Stimulated activated CD4-positive, alpha-beta T cell treated with anti-CD3 and anti-CD28 coated beads, Interleukin-2, amount 100 ng/mL, for 4 hours (primary cell): Measurements from ENCODE around the gene NATD1.

ENCODE experiments used
- DNase-seq: peaks from one replicate; pipeline ENCODE4 v3.0.0-alpha.2; 2020; ENCODE audit warnings: low read depth

Gene NATD1

DNA sequence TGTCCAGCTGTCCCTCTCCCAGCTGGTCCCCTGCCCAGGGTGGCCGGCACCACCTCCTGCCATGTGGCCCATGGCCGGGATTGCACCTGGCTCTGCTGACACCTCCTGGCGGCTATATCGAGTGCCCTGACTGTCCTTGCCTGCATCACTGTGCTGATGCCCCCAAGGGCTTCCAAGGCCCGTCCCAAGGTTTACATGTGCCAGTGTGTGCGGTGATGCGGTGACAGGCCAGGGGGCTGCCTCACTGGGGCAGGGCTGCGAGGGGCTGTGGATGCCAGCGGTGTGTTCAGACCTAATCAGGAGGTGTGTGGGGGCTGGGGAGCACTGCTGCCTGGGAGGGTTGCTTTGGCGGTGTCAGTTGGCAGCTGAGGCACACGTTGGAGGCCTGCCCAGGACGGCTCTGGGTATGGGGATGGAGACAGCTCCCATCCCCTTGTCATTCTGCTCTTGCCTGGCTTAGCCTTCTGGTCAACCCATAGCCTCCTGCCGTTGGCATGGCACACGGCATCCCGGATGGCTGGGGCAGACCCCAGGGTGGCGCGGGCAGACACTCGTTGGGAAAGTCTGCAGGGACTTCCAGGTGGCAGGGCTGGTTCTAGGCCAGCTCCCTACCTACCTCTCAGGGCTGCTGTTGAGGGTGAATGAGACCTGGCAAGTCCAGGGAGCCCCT lies 36.8 kb upstream of the NATD1 start:
- DNase-seq = no peak

DNA sequence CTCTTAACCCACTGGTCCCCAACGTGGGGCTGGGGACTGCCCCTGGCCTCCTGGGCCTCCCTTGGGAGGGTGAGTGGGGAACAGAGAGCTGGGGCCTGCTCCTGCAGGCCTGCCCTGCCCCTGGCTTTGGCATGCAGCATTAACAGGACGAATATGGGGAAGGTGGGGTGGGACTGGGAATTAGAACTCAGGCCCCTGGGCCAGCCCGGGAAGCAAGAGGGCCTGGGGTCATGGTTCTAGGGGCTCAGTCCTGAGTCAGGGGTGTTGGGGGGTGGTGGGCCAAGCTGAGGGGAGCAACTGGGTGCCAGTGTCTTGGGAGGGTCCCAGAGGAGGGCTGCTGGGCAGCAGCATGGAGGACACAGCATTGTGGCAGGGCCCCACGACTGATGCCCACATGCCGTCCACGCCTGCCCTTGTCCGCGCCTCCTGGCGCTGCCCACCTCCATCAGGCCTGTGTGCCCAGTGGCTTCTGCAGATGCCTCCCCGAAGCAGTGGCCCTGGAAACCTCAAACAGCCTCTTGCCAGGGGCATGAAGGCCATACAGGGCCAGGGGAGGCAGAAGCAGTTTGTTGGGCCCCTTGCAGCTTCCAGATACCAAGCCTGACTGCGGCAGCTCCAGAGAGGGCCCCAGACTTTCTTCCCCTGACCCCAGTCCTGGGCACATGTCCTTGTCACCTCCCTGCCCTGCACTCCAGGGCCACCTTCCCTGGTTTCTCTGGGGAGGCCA lies 36.1 kb upstream of the NATD1 start:
- DNase-seq = no peak

DNA sequence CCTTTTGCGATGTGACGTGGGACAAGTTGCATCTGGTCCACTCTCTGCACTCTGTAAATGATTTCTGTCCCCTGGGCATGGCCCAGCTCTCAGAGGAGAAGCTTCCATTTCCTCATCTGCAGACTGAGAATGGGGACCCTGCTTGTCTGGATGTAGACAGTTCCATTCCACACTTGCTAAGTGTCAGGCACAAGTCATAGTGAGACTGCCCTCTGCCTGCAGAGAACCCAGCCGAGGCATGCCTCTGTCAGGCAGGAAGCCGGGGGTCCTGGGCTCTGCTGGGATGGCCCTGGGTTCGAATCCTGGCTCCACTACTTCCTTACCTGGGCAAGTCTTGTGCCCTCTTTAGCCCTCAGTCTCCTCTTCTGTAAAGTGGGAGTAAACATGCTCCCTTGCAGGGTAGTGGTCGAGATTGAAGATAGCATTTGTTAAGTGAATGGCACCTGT lies 35.4 kb upstream of the NATD1 start:
- DNase-seq = peak; percentile 23

DNA sequence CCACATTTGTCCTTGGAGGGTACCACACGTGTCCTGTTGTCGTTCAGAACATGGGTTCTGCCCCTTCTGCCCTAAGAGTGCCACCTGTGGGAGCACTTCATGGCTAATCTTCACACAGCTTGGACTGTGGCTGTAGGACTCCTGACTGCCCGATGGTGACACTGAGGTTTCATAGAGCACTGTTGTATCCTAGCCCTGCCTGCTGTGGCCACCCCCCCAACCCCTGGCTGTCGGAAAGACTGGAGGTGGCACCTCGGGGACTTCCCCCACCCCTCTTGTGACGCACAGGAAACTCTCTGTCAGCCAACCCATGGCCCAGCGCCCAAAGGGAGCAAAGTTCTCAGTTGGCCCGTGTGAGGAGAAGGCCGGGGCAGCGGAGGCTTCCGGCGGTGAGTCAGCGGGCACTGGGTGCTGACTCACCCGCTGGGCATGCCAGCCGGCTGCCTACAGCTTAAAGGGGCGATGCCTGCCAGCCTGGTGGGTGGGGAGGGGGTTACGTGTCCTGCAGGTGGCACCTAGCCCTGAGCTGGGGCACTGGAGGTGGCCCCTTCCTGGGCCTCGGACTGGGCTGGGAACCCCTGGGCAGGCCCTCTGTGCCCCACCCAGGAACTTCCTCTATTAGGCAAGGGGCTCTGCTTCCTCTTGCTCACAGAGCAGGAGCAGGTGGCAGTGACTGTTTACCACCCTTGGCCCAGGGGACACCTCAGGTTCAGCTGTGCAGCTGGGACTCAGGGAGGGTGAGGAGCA lies 34.7 kb upstream of the NATD1 start:
- DNase-seq = peak; percentile 97

DNA sequence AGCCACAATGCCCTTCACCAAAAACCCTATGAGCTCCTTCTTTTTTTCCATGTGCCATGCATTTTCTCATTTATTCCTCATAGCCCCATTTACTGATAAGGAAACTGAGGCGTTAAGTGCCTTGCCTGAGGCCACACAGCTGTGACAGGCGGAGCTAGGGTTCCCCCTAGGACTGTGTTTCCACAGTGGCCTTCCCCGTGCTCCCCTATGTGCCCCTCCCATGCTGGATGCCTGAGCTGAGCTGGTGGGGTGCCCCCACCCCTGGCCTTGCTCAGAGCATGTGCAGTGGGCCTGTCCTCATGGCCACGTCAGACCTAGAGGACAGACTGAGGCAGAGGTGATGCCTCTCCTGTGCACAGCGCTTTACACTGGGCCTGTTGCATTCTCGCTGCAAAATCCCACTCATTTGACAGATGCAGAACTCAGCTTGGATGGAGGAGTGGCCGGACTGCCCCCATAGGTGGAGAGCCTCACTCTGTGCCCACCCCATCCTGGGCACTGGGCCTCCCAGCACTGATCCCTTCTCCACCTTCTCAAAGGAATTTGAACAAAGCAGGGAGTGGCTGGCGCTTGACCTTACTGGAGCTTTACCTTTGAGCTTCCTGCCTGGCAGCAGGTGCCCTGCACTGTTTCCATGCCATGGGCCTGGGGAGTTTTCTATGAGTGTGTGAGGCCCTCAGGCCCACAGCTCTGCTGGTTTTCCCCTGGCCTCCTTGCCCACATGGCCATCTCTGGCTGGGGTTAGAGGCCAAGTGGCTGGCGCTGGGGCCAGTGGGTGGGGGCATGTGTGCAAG lies 33.9 kb upstream of the NATD1 start:
- DNase-seq = peak; percentile 23

DNA sequence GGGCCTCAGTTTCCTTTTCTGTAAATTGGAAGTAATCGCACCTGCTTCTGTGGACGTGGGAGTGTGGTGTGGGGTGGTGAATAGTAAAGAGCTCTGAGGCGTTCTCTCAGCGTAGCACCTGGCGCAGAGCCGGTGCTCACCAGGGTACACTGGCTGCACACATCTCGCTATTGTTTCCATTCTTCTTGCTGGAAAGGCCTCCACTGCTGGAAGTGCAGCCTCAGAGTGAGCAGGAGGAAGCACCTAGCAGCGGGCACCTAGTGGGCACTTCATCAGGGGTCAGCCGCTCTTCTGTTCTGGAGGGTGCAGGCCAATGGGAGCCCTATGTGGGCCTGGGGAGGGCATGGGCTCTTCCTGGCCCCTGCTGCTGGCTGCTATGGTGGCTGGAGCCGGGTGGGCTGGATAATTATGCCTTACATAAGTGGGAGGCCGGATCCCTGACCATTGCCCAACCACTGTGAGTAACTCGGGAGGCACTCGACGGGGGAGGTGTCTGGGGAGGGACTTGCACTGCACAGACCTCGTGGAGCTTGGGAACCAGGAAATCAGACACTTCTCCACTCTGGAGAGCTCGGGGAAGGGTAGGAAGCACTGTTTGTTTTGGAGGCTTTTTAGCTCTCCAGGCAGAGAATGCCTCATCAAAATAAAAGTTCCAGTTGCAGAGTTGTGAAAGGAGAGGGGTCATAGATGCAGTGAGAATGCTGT lies 33.0 kb upstream of the NATD1 start:
- DNase-seq = no peak

DNA sequence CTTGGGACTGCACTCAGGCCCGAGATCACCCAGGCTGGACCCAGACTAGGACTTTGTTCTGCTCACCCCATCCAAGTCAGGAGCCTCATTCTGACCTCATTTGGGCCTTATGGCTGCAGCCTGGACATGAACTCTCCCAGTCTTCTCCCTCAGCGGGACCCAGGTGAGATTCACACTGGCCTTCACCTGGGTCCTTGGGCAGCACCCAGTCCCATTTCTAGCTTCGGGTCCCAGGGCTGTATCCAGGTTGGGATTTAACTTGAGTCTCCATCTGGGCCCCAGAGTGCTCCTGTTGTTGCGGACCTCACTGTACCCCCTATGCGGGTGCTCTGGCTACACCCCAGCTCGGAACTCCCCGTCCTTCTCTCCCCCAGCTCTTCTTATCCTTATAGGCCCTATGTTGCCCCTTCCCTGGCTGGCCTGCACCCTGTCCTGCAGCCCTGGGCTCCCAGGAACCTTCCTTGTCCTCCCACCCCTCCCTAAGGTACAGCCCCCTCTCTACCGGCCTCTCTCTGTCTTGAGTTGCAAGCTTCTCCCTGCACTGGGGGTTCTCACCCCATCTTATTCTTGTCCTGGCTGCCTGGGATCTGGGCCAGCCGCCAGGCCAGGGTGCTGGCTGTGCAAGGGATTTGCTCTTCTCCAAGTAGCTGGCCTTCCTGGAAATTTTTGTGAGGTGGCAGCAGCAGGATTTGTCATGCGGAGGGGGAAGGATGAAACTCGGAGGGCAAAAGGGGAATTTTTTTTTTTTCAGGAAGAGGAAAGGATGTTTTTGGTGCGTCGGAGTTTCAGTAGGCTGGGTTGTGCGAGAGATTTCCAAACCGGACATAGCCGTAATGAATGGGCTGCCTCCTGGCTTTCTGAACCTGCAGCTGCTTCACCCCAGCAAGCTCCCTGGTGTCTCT lies 32.2 kb upstream of the NATD1 start:
- DNase-seq = no peak

DNA sequence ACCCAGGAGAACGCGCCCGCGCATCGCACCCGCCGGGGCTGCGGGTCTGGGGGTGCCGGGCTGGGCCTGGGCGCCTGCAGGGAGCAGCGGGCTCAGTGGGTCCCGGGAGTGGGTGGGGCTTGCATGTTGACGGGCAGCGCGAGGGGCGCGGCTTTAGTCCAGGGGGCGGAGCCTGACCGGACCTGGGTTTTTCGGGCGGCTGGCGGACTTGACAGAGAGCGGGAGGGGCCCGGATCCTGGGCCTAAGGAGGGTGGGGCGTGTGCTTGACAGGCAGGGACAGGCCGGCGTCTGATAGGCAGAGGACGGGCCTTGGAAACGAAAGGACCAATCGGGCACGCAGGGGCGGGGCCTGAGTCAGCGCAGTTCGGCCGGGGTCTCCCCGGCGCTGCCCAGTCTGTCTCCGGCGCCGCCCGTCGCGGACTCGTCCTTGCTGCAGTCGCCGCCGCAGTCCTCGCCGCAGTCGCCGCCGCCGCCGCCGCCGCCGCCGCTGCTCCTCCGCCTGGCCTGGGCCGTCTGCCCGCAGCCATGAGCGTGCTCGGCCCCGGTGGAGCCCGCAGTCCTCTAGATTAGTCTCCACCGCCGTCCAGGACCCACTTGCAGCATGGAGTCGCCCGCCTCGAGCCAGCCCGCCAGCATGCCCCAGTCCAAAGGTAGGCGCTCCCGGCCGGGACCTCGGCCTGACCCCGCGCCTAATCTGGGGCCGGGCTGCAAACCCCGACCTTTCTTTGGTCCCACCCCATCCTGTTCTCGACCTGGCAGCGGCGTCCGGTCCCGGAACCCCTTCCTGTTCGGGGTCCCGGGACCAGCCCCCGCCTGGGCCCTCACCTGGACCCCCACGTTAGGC lies 31.3 kb upstream of the NATD1 start, which contains the start of gene MAP2K3:
TSS of gene MAP2K3 (plus strand) at position 393 of the 845 bp plus-strand sequence. CDS start at position 603, 210 bp downstream.
- DNase-seq = peak; percentile 95

DNA sequence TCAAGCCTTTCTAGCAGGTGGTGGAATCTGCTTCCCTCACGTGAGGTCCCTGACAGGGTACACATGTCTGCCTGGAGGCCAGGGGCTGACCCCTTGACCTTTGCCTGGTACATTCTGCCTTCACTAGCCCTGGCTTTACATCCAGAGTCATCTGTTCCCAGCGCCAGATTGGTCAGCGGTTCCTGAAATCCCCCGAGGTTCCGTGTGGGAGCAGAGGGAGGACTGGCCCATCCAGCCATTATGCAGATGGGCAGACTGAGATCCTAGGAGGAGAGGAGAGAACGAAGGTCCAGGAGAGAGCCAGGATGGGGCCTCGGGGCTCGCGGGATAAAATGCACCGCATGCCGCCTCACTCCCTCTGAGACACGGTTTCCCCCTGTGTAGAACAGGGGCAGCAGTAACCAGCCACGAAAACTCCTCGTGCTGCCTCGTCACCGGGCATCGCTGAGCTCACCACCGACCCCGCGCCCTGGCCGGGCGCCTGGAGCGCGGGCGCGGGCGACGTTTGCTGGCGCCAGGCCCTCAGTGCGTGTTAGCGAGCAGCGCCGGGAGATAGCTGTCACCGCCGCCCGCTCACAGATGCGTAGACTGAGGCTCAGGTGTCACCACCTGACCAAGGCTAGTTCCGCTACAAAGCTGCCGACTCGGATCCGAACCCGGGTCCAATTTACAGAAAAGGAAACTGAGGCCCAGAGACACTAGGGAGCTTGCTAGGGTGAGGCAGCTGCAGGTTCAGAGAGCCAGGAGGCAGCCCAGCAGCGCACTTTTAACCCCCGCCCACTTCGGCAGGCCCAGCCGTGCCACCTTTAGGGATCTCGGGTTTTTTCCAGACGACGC lies 30.5 kb upstream of the NATD1 start:
- DNase-seq = no peak

DNA sequence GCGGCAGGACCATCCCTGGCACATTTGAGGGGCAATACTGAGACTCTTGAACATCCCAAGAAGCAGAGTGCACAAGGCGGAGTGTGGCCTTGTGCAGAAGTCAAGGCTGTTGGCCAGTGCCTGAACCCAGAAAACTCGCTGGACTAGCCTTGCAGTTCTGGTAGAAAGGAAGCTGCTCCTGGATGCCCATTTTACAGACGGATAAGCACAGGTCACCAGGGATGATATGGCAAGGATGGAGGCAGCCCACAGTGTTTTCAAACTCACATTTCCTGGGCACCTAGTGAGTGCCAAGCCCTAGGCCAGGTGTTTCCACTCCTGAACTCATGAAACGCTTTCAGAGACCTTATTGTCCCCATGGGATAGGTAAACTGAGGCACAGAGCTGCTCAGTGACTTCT lies 29.6 kb upstream of the NATD1 start:
- no peak for DNase-seq

DNA sequence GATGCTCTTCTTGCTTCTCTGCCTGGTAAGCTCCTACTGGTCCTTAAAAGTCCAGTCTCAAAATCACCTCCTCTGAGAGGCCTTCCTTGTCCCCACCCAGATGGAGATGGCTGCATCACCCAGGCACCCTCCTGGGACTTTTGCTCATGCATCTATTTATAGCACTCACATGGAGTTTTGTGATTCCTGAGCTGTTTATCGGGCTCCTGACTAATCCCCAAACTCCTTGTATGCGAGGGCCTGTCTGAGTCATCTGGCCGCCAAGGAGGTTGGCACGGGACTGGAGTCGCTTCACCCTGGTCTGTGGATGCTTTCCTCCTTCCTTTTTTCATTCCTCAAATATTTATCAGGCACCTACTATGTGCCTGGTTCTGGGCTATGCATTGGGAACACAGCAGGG lies 29.0 kb upstream of the NATD1 start:
- DNase-seq = no peak

DNA sequence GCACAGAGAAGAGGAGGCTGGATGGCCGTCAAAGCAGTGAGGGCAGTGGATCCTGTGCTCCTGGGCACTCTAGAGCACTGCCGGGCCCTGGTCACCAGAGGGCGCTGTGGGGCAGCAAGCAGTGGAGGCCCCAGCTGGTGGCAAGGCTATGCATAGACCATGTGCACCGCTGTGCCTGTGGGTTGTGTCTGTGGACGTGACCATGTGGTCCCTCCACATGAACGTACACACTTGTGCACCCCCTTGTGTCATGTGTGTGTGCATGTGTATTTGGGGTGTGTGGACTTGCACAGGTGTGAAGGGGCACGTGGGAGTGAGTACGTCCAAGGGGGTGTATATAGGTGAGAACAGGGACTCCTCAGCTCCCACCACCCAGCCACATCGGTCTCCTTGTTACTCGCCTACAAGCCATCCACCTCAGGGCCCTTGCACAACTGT lies 26.9 kb upstream of the NATD1 start:
- DNase-seq = peak; percentile 85

DNA sequence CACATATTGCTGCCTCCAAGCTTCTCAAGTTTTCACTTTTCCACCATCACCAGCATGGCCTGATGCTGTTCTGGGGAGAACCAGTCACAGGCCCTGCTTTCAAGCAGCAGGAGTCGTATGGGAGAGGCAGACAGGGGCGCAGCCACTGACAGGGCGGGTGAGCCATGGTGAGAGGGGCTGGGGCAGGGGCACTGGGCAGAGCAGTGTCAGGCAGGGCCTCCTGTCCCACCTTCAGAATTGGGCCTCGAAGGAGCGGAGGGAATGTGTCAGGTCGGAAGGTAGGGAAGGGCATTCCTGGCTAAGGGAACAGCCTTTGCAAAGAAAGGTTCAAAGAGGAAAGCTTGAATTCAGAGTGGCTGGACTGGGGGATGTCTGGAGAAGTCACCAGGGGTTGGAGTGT lies 26.4 kb upstream of the NATD1 start:
- DNase-seq = no peak

DNA sequence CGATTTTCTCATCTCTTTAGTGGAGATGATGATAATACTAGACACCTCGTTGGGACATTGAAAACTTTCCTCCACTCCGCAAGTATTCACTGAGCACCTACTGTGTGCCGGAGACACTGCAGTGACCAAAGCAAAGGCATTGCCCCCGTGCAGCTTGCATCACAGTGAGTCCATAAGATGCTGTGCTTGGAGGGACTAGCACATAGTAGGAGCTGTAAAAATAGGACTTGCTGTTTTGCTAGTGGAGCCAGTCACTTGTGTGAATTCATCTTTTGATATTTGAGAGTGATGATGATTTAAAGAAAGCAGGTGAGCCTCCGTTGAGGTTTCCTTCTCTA lies 26.0 kb upstream of the NATD1 start:
- DNase-seq = no peak

DNA sequence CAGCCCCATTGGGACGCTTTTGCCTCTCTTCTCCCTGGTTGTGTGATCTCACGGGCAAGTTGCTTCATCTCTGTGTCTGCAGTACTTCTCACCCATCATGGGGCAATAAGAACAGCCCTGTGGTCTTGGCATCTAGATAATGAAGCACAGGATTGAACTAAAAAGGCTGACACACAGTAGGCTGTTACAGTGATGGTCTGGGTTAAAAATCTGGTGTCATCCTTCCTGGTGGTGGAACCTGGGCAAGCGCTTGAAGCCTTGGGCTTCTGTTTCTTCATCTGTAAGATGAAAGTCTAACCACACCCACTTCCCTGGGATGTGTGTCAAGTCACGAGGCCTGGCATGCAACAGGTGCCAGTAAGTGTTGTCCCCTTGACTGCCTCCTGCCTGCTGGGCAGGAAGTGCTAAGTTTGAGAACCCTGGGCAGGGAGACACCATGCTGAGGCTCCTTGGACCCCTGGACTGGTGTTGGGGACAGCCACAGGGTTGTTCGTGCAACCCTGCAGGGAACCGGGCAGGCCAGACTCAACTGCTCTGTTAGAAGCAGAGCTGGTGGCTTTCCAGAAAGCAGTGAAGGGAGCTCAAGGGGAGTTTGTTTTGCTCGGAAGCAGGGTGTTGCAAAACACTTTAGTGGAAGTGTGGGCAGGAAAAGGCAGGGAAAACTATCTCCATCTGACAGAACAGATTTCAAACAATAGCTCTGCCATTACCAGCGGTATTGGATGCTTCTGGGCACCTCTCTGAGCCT lies 25.4 kb upstream of the NATD1 start:
- peak; percentile 35 for DNase-seq

DNA sequence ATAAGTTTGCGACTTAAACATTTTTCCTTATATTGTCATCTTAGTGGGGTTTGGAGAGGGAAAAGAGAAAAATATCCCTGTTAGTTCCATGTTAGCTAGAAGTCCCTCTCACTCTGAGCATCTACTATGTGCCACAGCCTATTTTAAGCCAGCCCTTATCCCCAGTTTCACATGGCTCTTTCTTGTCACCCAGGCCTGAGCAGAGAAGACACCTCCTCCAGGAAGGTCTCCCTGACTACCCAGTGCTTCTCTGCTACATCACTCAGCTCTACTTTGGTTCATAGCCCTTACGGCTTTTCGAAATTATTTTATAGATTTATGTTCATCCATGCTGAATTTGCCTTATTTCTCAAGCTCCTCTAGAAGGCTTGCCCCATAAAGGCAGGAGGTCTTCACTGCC lies 24.1 kb upstream of the NATD1 start:
- no peak for DNase-seq

DNA sequence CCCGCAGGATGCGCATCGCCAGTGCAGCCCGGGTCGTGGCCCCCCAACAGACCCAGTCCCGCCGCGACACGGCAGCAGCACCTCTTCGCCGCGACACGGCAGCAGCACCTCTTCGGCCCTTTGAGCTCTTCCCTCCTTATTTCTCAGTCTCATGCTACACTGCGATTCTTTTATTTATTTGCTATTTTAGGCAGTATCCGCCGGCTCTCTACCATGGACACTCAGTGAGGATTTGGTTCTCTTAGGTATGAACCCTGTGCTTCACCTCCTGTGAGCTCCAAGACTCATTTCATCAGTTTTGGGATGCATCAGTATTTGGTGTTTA lies 23.0 kb upstream of the NATD1 start:
- no peak for DNase-seq
